ENCODE measurements around the gene DEPDC1.

DNA sequence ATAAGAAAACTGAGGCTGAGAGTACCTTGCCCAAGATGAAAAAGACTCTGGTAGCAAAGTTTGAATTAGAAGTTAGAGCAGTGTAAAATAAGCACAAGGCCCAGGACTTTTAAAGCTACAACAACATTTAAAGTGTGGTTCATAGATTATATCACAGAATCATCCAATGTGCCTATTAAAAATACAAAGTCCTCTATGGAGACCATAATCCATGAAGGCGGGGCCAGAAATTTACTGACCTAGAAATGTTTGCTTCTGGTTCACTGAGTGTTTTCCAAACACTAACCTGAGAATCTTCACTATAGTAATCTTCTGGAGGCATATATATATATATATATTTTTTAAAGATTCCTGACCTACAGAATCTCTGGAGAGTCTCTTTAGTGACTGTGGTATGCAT lies 12.3 kb downstream of the DEPDC1 start:
- TF ChIP-seq SP1 (IDR thresholded peaks at IDR 0.05) (no peak), CTBP1 (IDR thresholded peaks at IDR 0.05; ENCODE audit: borderline replicate concordance) (no peak), TARDBP (IDR thresholded peaks at IDR 0.05) (no peak), SUZ12 (IDR thresholded peaks at IDR 0.05) (no peak), ARNT (IDR thresholded peaks at IDR 0.05) (no peak), HDGF (IDR thresholded peaks at IDR 0.05; ENCODE audit: borderline replicate concordance) (no peak), FOXM1 (IDR thresholded peaks at IDR 0.05; ENCODE audit: borderline replicate concordance) (no peak), FOXK2 (IDR thresholded peaks at IDR 0.05) (no peak), ELF4 (IDR thresholded peaks at IDR 0.05) (no peak)

All from HEK293T (cell line).